GM18499 (cell line): ENCODE measurements around the gene DGKE.

Experiments used
- ATAC-seq: cut with Tn5 transposase; IDR thresholded peaks from one replicate; pipeline ENCODE4 v1.9.1; 2021; ENCODE audit warnings: moderate number of reproducible peaks; ENCODE audit not compliant: insufficient read depth, unreplicated experiment

Gene DGKE

DNA sequence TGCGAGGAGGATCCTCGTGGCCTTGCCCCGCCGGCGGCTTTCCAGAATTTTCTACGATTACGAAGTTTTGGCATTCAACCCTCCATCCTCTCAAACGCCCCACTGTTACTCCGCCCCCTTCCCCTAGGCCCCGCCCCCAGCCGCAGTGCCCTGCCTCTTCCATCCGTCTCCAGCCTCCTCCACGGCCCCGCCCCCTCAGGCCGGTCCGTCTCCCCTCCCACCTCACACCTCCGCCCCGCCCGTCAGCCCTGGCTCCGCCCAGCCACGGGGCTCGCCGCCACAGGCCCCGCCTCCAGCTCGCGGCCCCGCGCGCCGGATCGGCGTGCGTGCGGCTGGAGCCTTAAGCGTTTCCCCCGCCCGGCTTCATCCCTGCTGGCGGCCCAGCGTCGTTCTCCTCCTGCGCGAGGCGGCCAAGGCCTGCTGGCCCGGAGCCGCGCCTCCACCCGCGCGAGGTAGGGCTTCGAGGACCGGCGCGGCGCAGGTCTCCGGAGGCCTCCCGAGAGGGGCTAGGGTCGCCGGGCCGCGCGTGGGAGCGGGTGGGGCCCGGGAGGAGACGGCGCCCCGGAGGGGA lies at the start of gene DGKE, which contains the start of gene C17orf67:
TSS of gene DGKE (plus strand) at position 343 of the 571 bp plus-strand sequence. CDS start 645 bp downstream, outside the sequence.
TSS of gene C17orf67 (minus strand) at position 112 of the 571 bp plus-strand sequence. CDS start 18,110 bp downstream, outside the sequence.
- peak; percentile 35 for ATAC-seq

DNA sequence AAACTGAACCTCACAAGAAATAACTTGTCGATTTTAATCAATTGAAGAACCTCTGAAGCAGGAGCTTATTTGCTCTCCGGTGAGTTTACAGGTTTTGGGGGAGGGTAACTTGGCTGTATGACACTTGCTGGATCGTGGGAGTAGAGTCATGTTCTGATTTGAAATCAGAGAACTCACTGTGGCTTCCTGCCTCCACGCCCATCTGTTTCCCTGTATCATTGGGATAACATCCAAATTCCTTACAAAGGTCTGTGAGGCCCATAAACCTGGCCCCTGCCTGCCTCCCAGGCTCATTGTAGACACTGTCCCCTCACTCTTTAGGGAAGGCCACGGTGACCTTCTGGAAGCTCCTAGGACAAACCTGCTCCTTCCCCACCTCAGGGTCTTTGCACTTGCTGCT lies 48.5 kb upstream of the DGKE start:
- ATAC-seq, result no peak

DNA sequence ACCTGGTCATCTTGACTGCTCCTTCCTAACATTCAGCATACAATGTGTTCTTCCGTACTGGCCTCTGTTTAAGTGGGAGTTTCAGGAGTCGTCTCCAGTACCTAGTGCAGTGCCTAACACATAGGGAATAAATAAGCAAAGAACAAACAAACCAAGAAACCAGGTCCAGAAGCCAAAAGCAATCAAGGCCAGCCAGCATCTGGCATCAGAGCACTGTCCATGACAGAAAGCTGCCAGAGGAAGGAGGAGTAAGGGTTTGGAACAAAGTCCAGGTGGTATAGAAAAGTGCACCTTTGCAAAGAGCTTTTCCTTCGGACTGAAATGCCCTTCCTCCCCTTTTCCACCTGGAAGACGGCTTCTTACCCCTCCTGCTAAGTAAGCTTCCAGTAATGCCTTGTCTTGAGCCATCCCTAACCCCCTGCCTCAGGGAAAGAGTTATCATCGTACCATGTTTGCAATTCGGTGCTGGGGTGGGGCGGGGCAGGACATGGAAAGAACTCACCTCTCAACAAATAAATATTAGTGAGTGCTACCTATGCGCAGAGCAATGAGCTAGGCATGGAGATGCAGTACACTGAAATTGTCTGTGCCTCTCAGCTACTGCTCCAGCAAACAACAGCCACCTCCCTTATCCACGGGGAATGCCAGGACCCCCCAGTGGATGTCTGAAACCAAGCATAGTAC lies 47.8 kb upstream of the DGKE start:
- ATAC-seq, result no peak

DNA sequence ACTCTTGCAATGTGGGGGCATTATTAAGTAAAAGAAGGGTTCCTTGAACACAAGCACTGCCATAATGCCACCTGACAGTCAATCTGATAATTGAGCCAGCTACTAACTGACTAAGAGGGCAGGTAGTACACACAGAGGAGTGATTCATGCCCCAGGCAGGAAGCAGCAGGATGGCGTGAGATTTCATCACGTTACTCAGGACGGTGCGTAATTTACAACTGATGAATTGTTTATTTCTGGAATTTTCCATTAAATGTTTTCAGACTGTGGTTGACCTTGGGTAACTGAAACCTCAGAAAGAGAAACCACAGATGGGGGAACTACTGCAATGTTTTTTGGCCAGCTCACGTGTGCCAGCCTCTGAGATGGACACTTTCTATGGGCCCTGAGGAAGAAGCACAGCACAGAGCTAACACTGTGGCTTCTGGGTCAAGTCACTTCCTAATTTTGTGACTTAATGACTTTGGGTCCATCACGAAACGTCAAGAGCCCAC lies 46.9 kb upstream of the DGKE start:
- peak; percentile 55 for ATAC-seq

DNA sequence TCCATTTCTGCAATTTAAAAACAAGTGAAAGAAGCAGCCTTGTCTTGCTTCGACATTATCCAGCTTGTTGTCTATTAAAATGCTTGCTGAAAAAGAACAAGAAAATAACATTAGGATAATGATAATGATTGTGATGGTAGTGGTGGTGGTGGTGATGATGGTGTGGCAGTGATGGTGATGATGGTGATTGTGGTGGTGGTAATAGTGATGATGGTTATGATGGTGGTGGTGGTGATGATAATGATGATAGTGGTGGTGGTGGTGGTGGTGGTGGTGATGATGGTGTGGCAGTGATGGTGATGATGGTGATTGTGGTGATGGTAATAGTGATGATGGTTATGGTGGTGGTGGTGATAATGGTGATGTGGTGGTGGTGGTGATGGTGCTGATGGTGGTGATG lies 41.7 kb upstream of the DGKE start:
- no peak for ATAC-seq

DNA sequence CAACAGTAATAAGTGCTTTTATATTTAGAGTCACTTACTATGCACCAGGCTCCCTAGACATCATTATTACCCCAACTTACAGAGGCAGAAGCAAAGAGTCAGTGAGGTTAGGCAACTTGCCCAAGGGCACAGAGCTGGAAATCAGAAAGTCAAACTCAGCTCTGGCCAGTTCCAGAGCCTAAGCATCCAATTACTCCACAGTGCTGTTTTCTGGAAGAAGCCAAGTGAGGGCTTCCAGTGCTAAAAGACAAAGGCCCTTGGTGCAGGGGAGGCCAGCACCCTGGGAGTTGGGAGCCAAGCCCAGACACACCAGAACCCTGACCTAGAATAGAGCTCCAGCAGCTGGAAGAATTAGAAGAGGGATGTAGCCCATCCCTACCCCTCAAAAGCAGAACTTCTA lies 40.4 kb upstream of the DGKE start:
- ATAC-seq, result no peak

DNA sequence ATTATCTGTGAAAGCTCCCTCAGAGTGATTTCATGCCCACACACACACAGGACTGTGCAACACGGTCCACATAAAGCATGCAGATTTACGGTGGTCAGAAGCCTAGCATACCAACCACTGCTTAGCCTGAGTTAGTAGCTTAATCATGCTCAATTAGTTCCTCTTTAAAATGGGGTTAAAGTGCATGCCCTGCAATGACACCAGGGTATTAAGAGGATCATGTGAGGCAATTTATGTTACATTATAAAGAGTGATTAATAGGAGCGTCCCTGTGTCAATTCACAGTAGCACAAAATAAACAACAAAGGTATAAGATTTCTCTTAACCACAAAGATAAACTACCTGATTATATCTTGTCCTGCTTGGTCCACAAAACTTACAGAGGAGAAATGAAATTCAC lies 40.0 kb upstream of the DGKE start:
- no peak for ATAC-seq

DNA sequence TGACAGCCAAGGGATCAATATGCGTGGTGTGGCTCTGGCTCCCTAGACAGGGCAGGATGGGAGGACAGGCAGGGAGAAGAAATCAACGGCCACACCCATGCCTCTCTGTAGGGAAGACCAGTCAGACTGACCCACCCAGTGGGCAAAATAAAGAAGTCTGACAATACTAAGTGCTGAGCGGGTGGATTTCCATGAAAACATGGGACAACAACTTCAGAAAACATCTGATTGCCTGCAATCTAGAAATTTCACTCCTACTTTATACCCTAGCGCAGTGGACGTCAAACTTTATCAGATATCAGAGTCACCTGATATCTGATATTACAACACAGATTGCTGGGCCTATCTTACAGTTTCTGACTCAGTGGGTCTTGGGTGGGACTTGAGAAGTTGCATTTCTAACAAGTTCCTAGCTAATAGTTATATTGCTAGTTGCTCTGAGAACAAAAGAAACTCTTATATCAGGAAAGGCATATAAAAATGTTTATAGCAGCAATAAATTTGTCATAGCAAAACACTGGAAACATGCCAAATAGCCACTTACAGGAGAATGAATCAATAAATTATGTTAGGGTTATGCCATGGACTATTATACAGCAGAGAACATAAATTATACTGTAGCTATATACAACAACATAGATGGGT lies 38.6 kb upstream of the DGKE start:
- ATAC-seq, result no peak

DNA sequence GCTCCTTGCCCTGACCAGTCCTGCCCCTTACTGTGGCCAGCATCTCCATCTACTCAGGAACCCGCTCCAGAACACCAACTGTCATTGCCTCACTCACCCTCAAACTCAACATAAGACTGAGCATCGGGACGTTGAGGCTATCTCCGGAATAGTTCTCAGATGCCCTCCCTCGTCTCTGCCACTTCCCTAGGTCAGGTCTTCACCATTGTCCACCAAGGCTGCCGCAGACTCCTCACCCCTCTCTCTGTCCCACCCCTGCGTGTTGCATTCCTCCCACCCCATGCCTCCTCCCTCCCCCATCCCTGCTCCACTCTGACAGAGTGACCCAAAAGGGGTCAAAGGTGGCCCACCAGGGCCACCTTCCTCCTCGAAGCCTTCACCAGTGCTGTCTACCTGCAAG lies 37.4 kb upstream of the DGKE start:
- no peak for ATAC-seq

DNA sequence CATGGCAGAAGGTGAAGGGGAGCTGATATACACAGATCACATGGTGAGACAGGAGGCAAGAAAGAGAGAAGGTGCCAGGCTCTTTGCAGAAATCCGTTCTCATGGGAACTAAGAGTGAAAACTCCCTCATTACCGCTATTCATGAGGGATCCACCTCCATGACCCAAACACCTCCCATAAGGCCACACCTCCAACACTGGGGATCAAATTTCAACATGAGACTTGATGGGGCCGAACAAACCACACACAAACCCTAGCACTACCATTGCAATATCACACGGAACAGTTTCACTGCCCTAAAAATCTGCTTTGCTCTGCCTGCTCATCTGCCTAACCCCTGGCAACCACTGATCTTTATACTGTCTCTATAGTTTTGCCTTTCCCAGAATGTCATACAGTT lies 35.0 kb upstream of the DGKE start:
- ATAC-seq, result no peak

DNA sequence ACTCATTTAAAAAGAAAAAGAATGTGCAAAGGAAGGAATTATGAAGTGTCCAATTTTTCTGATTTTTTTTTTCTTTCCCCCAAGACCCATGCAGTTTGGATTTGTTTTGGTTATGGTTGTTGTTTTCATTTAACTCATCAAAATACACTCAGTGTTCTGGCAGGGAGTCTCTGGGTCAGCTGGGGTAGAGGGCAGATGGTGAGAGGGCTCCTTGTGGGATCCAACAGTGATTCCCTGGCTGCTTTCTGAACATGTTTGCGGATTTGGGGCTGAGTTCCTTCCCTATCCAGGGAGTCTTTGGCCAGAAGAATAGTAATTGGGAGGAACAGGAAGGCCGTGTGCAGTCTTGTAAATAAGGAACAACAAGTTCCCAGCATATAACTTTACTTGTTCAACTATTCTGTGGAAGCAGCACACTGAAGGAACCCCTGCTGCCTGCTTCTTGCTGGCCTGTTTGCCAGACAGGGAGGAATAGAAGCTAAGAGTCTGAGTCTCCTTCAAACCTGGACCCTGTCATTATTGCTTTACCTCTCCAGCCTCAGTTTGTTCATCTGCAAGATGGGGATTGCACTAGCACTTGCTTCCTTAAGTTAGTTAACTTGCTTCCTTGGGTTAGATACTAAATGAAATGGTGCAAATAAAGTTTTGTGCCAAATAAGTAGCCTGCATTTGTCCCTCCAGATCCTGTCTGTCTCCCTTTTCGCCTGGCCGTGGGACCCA lies 32.3 kb upstream of the DGKE start:
- ATAC-seq, result no peak

DNA sequence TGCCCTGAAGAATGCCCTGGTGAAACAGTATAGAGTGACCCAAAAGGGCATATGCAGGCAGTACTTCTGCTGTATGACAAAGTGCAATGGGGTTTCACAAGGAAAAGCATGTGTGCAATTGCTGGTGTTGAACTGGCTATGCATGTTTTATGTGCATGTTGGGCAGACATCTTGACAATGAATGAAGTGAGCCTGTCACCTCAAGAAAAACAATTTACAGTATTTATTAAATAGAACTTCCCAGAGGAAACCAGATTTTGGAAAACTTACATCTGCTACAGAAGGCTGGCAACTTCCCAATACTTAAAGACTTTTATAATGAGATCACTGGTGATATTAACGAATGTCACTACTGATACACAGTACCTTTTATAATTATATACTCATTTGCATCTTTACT lies 30.9 kb upstream of the DGKE start:
- no peak for ATAC-seq

DNA sequence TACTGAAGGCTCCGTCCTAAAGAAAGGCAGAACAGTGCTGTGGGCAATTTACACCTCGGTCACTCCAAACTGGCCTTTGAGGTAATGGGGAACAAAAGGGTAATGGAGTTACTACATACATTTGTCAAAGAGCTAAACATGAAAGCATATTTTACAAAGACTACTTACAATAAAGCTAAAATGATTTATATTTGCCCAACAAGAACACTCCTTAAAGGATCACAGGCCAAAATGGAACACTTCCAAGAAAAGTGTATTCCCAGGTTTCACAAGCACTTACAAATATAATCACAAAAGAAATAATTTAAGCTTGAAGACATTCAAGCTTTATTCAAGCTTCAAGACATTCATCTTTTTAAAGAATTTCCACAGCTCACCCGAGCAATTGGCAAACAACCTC lies 29.5 kb upstream of the DGKE start:
- ATAC-seq, result no peak

DNA sequence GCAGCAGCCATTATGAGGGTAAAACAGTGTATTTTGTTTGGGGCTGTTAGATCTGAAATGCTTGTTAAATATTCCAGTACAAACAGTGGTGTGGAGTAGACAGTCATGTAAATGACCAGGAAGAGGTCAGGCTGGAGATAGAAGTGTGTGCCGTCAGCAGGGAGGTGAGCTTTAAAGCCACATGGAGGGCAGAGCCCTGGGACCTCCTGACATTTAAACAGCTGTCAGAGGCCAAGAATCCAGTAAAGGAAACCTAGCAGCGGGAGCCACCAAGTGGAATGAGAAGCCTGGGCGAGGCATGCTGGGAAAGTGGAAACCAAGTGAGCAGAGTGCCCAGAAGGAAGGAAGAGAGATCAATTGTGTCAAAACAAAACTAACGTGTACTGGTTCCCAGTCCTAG lies 27.0 kb upstream of the DGKE start:
- ATAC-seq, result no peak

DNA sequence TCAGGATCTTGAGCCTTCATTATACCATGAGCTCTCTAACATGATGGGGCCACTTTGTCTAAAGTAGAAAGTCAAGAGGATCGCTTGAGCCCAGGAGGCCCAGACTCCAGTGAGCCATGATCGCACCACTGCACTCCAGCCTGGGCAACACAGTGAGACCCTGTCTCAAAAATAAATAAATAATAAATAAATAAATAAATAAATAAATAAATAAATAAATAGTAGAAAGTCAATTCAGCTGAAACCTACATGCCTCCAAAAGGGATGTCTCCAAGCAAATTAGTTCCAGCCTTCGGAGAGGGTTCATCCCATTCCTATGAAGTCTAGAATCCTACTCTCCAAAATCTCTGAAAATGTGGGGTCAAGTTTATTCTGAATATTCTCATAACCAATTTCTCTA lies 26.2 kb upstream of the DGKE start:
- no peak for ATAC-seq

DNA sequence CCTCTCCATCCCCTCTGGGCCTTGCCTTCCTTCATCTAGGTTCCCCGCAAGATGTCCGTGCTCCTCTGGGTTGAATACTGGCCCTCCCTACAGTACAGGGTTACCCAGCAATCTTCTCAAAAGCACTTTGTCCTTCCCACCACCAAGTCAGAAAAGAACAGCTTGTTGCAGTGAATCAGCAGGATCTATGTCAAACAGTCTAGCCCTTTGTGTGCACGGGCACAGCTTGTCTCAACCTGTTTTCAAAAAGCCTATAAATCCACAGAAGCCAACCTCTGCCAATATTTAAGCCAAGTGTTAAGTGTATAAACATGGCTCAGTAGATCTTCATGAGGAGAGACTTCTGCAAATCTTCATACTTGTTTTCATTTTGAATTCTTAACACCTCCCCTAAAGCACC lies 25.4 kb upstream of the DGKE start:
- no peak for ATAC-seq

DNA sequence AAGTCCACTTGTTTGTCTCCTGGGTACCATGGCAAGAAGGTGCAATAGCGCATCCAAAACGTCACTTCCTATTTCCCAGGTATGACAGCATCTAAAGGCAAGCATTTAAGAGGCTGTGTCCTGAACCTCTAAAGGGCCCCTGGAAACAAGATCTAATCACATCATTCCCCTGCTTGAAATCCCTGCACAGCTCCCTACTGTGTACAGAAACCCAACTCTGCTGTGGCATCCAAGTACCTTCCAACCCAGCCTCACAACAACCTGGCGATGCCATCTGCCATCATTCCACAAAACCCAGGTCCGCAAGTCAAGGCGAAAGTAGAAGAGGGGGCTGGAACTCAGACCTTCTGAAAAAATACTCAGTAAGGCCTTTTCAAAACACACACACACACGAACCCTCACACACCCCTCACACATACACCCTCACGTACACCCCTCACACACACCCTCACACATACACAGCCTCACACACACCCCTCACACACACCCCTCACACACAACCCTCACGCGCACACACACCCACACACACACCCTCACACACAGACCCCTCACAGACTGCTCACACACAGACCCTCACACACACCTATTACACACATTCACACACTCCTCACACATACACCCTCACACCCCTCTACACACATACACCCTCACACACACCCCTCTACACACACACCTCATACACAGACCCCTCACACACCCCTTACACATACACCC lies 24.7 kb upstream of the DGKE start:
- ATAC-seq, result no peak

DNA sequence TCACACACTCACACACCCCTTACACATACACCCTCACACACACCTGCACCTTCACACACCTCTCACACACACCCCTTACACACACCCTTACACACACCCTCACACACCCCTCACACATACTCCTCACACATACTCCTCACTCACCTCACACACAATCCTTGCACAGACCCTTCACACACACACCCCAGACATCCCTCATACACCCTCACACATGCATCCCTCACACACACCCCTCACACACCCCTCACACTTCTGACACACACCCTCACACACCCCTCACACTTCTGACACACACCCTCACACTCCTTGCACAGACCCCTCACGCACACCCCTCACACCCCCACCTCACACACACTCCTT lies 24.2 kb upstream of the DGKE start:
- ATAC-seq, result no peak

DNA sequence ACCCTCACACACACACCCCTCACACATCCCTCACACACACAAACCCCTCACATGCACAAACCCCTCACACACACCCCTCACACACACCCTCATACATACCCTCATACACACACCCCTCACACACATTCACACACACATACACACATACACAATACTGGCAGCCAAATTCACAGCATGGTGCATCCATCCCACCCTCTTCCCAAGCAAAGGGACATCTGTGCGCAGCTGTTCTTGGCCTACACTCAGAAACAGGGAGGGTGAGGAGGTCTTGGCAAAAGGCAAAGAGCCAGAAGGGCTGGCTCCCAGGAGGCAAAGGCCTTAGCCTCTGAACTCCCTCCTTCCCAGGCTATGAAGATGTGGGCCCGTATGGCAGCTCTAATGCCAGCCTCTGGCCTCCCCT lies 23.6 kb upstream of the DGKE start:
- ATAC-seq, result no peak
